K562 (cell line): ENCODE data around the gene TRIP12. TPM values are rescaled to one million over a fixed set of nuclear protein-coding genes. Genes with fewer than 3 reads are reported as not detected.

ENCODE experiments used
- ATAC-seq: fragments of 200-7000 bp; cut with Tn5 transposase; 3 replicates; pipeline ENCODE4 v1.9.1; 2020; ENCODE audit warnings: moderate library complexity
- BruUV-seq: library from RNA; stranded (reverse); fragments of 400-500 nt; replicated peaks from 2 replicates; lab custom pipeline; 2021; lab: Mats Ljungman, UMichigan
- CTCF ChIA-PET: fragments of 300-600 bp; formaldehyde crosslinking; extraction: SDS; loops from one replicate; lab custom pipeline; 2021; ENCODE audit warnings: low intra/inter-chr PET ratio; lab: Yijun Ruan, JAX
- POLR2A ChIA-PET: fragments of 300-600, 350-650 bp; sonication (Branson Sonifier 250); formaldehyde crosslinking; extraction: SDS; loops from one replicate; lab custom pipeline; 2021; ENCODE audit warnings: antibody characterized with exemption, inconsistent platforms; lab: Yijun Ruan, JAX
- DNase-seq, 4 experiments: peaks; one replicate each; pipeline versions ENCODE4 v3.0.0 to v3.0.0-alpha.2; 2011 to 2018; ENCODE audit warnings: low spot score in 3 of 4, mixed read lengths in 3 of 4; ENCODE audit errors: extremely low read depth in 1 of 4
- FAIRE-seq: peaks from 2 replicates; lab custom pipeline; 2011; peaks lifted over from hg19 to GRCh38; lab: Jason Lieb, UNC
- H2AFZ ChIP-seq: 2 replicates; pipeline ENCODE4 v1.6.0; 2011; ENCODE audit warnings: low read depth, low read length, control low read depth, inconsistent platforms
- H3K27ac ChIP-seq: fragments of 200-600 bp; 3 replicates; pipeline ENCODE4 v1.8.0; 2011; ENCODE audit warnings: low read depth, mild to moderate bottlenecking, control low read depth, inconsistent platforms, low read length, moderate library complexity, mixed read lengths; ENCODE audit errors: extremely low read depth
- H3K27me3 ChIP-seq, 2 experiments: fragments of 300-600 bp in 1 of 2; 2 replicates in 1 of 2; 3 replicates in 1 of 2; pipeline versions ENCODE4 v1.6.0 to v1.8.0; 2011; ENCODE audit warnings: inconsistent platforms in 2 of 2, low read length in 2 of 2, mild to moderate bottlenecking in 1 of 2, mixed read lengths in 1 of 2, moderate library complexity in 1 of 2; ENCODE audit not compliant: control insufficient read depth in 2 of 2, insufficient read depth in 2 of 2
- H3K36me3 ChIP-seq: fragments of 300-600 bp; 3 replicates; pipeline ENCODE4 v1.8.0; 2011; ENCODE audit warnings: mild to moderate bottlenecking, low read length, inconsistent platforms; ENCODE audit not compliant: control insufficient read depth, insufficient read depth
- H3K4me1 ChIP-seq, 2 experiments: fragments of 200-600 bp in 1 of 2; replicated peaks in 1 of 2; 2 replicates in 1 of 2; 3 replicates in 1 of 2; pipeline versions ENCODE4 v1.5.1 to v1.8.0; 2011; ENCODE audit warnings: inconsistent platforms in 2 of 2, low read length in 2 of 2, mild to moderate bottlenecking in 1 of 2, mixed read lengths in 1 of 2, moderate library complexity in 1 of 2; ENCODE audit not compliant: control insufficient read depth in 2 of 2, insufficient read depth in 2 of 2
- H3K4me2 ChIP-seq: 2 replicates; pipeline ENCODE4 v1.6.1; 2011; ENCODE audit warnings: low read length, control low read depth, inconsistent platforms, mixed read lengths; ENCODE audit not compliant: insufficient read depth
- H3K4me3 ChIP-seq: fragments of 200-600 bp; sonication (generic), shearing (Covaris generic); 2 replicates; pipeline ENCODE4 v1.5.1; 2016; ENCODE audit warnings: control low read depth, inconsistent platforms
- H3K79me2 ChIP-seq: fragments of 200-600 bp; 3 replicates; pipeline ENCODE4 v1.8.0; 2011; ENCODE audit warnings: low read length, inconsistent platforms; ENCODE audit not compliant: control insufficient read depth, insufficient read depth
- H3K9ac ChIP-seq, 2 experiments: 2 replicates each; pipeline versions ENCODE4 v1.6.0 to v1.6.1; 2011; ENCODE audit warnings: low read depth in 2 of 2, low read length in 2 of 2, control low read depth in 1 of 2, inconsistent platforms in 1 of 2, mild to moderate bottlenecking in 1 of 2, mixed read lengths in 1 of 2; ENCODE audit not compliant: insufficient read depth in 1 of 2
- H3K9me1 ChIP-seq: one replicate; pipeline ENCODE4 v1.6.0; 2011; ENCODE audit warnings: inconsistent platforms, mild to moderate bottlenecking, low read length, moderate library complexity; ENCODE audit not compliant: control insufficient read depth, insufficient read depth
- H3K9me3 ChIP-seq: replicated peaks from 2 replicates; pipeline ENCODE4 v1.5.1; 2011; ENCODE audit warnings: low read depth, low read length, inconsistent platforms; ENCODE audit not compliant: control insufficient read depth, insufficient read depth
- H4K20me1 ChIP-seq: replicated peaks from 2 replicates; pipeline ENCODE4 v1.6.1; 2011; ENCODE audit warnings: low read length, inconsistent platforms, mixed read lengths; ENCODE audit not compliant: control insufficient read depth, insufficient read depth
- GABPB1 ChIP-seq: sonication (generic); formaldehyde crosslinking; IDR thresholded peaks from 2 replicates; pipeline ENCODE4 v1.8.0; 2022; ENCODE audit warnings: mild to moderate bottlenecking, missing genetic modification reagents
- GTF3C2 ChIP-seq: IDR thresholded peaks from 3 replicates; pipeline ENCODE4 v1.6.1; 2011; ENCODE audit warnings: borderline replicate concordance, mild to moderate bottlenecking, moderate library complexity; ENCODE audit not compliant: insufficient read length; ENCODE audit errors: extremely low read depth
- HDAC1 ChIP-seq, 2 experiments: fragments of 450-650 bp; IDR thresholded peaks; 2 replicates each; pipeline ENCODE4 v1.6.1; 2016 to 2017; ENCODE audit warnings: inconsistent platforms in 1 of 2, mild to moderate bottlenecking in 1 of 2, moderate library complexity in 1 of 2
- MED1 ChIP-seq: sonication (generic); formaldehyde crosslinking; IDR thresholded peaks from 2 replicates; pipeline ENCODE4 v1.8.1; 2023; ENCODE audit warnings: missing genetic modification reagents, borderline replicate concordance
- MEIS2 ChIP-seq: fragments of 450-650 bp; IDR thresholded peaks from 2 replicates; pipeline ENCODE4 v1.6.1; 2014; ENCODE audit warnings: mild to moderate bottlenecking; ENCODE audit not compliant: partially characterized antibody
- RCOR1 ChIP-seq, 2 experiments: IDR thresholded peaks; 2 replicates each; pipeline ENCODE4 v1.6.1; 2012; ENCODE audit warnings: low read depth in 2 of 2, low read length in 2 of 2, borderline replicate concordance in 1 of 2, improper control_type of control experiment in 1 of 2
- ZNF764 ChIP-seq: fragments of 250-450 bp; sonication (Bioruptor Pico); IDR thresholded peaks from 2 replicates; pipeline ENCODE4 v1.4.0; 2020; ENCODE audit warnings: low read depth, mild to moderate bottlenecking, moderate library complexity
- WGBS: fragments of 100-300 bp; shearing (Covaris generic); methylation state at CpG from one replicate; pipeline ENCODE4 v1.1.6; 2016; ENCODE audit warnings: low coverage, mixed read lengths; ENCODE audit not compliant: insufficient coverage; ENCODE audit errors: missing lambda C conversion rate; 5-methylcytosine and 5-hydroxymethylcytosine counted together
- in situ Hi-C: fragments of 300-500 bp; cut with MboI; formaldehyde crosslinking; loops from 4 replicates; pipeline ENCODE4 v1.15.0; 2018; ENCODE audit warnings: inconsistent platforms, mixed read lengths
- intact Hi-C: fragments of 100-400 bp; cut with micrococcal nuclease; formaldehyde crosslinking; loops from 2 replicates; pipeline ENCODE4 v1.14.2; 2022
- polyA plus RNA-seq, 8 experiments: library from polyadenylated mRNA; depleted of rRNA in 4 of 8; stranded (reverse) in 5 of 8; unstranded in 3 of 8; fragments of >200 nt; fragmentation: Nextera tagmentation in 2 of 8; fragmentation: Illumina TruSeq in 1 of 8; extraction: Ambion mirVana in 2 of 8; extraction: Trizol in 1 of 8; gene quantifications; 2 replicates each; pipeline versions ENCODE4 v1.2.1 to v1.2.3, GENCODE V29; 2011 to 2014; ENCODE audit warnings: inconsistent platforms in 1 of 8, missing spikeins in 1 of 8
- total RNA-seq, 7 experiments: library from RNA; depleted of rRNA in 6 of 7; stranded (reverse); fragments of >200 nt in 6 of 7; fragmentation: Illumina TruSeq in 2 of 7; extraction: Trizol in 2 of 7; gene quantifications; 2 replicates each; pipeline versions ENCODE4 v1.2.1 to v1.2.3, GENCODE V29; 2011 to 2021; ENCODE audit warnings: low replicate concordance in 1 of 7

Gene TRIP12
- total and polyA plus RNA-seq, 9 of the 15 experiments (the other 6 are each of a cell fraction or from before 2014, with no cell fraction given): 15.2 to 131 (median 80.1) TPM

GRCh38 chr2:229927817-229928321, 6.1 kb upstream of the TRIP12 start:
- Histone ChIP-seq H3K9me3 (no peaks in the 10 kb centered on the region), H3K9me1 (no peaks in the 10 kb centered on the region), H3K27ac (no peak overlapping the region), H2AFZ (no peak overlapping the region), H3K9ac (no peak overlapping the region), H4K20me1 (no peaks in the 10 kb centered on the region), H3K4me1 (peaks cover 0 to 4% of the 10 kb centered on the region in 2 experiments; a peak in 2 of 5 replicates), H3K4me3 (no peak overlapping the region), H3K36me3 (no peaks in the 10 kb centered on the region), H3K79me2 (no peaks in the 10 kb centered on the region), H3K27me3 (no peaks in the 10 kb centered on the region), H3K4me2 (no peak overlapping the region)
- no peak for FAIRE-seq
- intact Hi-C loops (no loop called here), in situ Hi-C loops (no loop called here)
- CTCF ChIA-PET: no interaction called here
- 46% methylated on average over 2 of the region's 2 CpGs for WGBS
- BruUV-seq: no TSS peak
- no peak for DNase-seq
- ATAC-seq: no peak
- no peak for TF ChIP-seq GABPB1 (CRISPR knock-in tag)
- TF ChIP-seq GTF3C2: no peak
- no peak for TF ChIP-seq MED1 (CRISPR knock-in tag)
- no peak for TF ChIP-seq MEIS2
- TF ChIP-seq ZNF764 (CRISPR knock-in tag): no peak
- no peak for TF ChIP-seq HDAC1 (IDR thresholded peaks at IDR 0.05)
- TF ChIP-seq RCOR1 (IDR thresholded peaks at IDR 0.05; ENCODE audit: borderline replicate concordance in 1 of 2, low read depth in 2 of 2, low read length in 2 of 2): no peak
- POLR2A ChIA-PET: no interaction called here
